Hematopoietic multipotent progenitor cell (in vitro differentiated cells): ENCODE data around the gene DAPK3. TPM values are rescaled to one million over a fixed set of nuclear protein-coding genes. Genes with fewer than 3 reads are reported as not detected.
"Not testable (repeated sequence)": the region's sequence is repeated elsewhere in the genome, so short reads cannot be mapped to it uniquely, and the experiment has no call there.

Experiments
- DNase-seq, 3 donors: peaks; one replicate each; pipeline ENCODE4 v3.0.0-alpha.2; 2011 to 2015; ENCODE audit warnings: low read depth in 2 of 3, low spot score in 2 of 3
- total RNA-seq: library from RNA; depleted of rRNA; stranded (reverse); fragments of >200 nt; gene quantifications from one replicate; pipeline ENCODE4 v1.2.3, GENCODE V29; 2012

Gene DAPK3
- total RNA-seq: 61.7 TPM

GRCh38 chr19:3970808-3971598, at the start of gene DAPK3:
DAPK3 (minus strand) TSS chr19:3971099; CDS start chr19:3969735, 1,364 bp downstream.
- DNase-seq: peak; percentile 60 to 93 (median 89)

GRCh38 chr19:4019578-4019977, 48.7 kb upstream of the DAPK3 start:
- DNase-seq: peak in 1 of 3 donors; percentile 27

- DNase-seq: no peak
Observed at GRCh38 chr19:4018775-4019504, 48.0 kb upstream of the DAPK3 start.

- DNase-seq: no peak
Observed at GRCh38 chr19:4018140-4018613, 47.3 kb upstream of the DAPK3 start.

GRCh38 chr19:4016903-4017638, 46.2 kb upstream of the DAPK3 start:
- DNase-seq: no peak

- DNase-seq: no peak
Observed at GRCh38 chr19:4016486-4016885, 45.6 kb upstream of the DAPK3 start.

GRCh38 chr19:4015705-4016402, 45.0 kb upstream of the DAPK3 start:
- no peak for DNase-seq

- DNase-seq: peak in 2 of 3 donors; percentile 21 to 31
Observed at GRCh38 chr19:4014541-4015491, 43.9 kb upstream of the DAPK3 start.

GRCh38 chr19:4013886-4014540, 43.1 kb upstream of the DAPK3 start:
- no peak for DNase-seq

- no peak for DNase-seq
Observed at GRCh38 chr19:4012975-4013634, 42.2 kb upstream of the DAPK3 start.

GRCh38 chr19:4012092-4012974, 41.4 kb upstream of the DAPK3 start:
- no peak for DNase-seq

- not testable (repeated sequence) for DNase-seq
Observed at GRCh38 chr19:4011430-4011829, 40.5 kb upstream of the DAPK3 start.

- no peak for DNase-seq
Observed at GRCh38 chr19:4010808-4011110, 39.9 kb upstream of the DAPK3 start.

- DNase-seq: no peak
Observed at GRCh38 chr19:4009990-4010807, 39.3 kb upstream of the DAPK3 start.

- no peak for DNase-seq
Observed at GRCh38 chr19:4007836-4008539, 37.1 kb upstream of the DAPK3 start.
